Fibroblast of lung (primary cell): ENCODE data around the gene LRRK1. TPM values are rescaled to one million over a fixed set of nuclear protein-coding genes. Genes with fewer than 3 reads are reported as not detected.

ENCODE experiments used
- DNase-seq, 2 donors: peaks; one replicate each; pipeline versions ENCODE4 v3.0.0 to v3.0.0-alpha.2; 2010; ENCODE audit warnings: low read depth in 2 of 2
- H2AFZ ChIP-seq: 2 replicates; pipeline ENCODE4 v1.5.1; 2012; ENCODE audit warnings: low read length, control low read depth, inconsistent platforms
- H3K27ac ChIP-seq: 2 replicates; pipeline ENCODE4 v1.5.1; 2011; ENCODE audit warnings: low read length, control low read depth; ENCODE audit not compliant: insufficient read depth
- H3K27me3 ChIP-seq: 2 replicates; pipeline ENCODE4 v1.5.1; 2011; ENCODE audit warnings: mild to moderate bottlenecking, low read length; ENCODE audit not compliant: control insufficient read depth, insufficient read depth
- H3K36me3 ChIP-seq: 2 replicates; pipeline ENCODE4 v1.5.1; 2011; ENCODE audit warnings: low read length; ENCODE audit not compliant: control insufficient read depth, insufficient read depth
- H3K4me1 ChIP-seq: 2 replicates; pipeline ENCODE4 v1.5.1; 2011; ENCODE audit warnings: low read length; ENCODE audit not compliant: control insufficient read depth, insufficient read depth; ENCODE audit errors: extremely low read depth
- H3K4me2 ChIP-seq: 2 replicates; pipeline ENCODE4 v1.5.1; 2011; ENCODE audit warnings: low read length, control low read depth; ENCODE audit not compliant: insufficient read depth; ENCODE audit errors: extremely low read depth
- H3K4me3 ChIP-seq, 4 experiments: fragments of 200-600 bp in 1 of 4; sonication (generic) in 1 of 4; replicated peaks in 1 of 4; 2 replicates each; pipeline ENCODE4 v1.5.1; 2011 to 2016; ENCODE audit warnings: low read length in 4 of 4, low read depth in 3 of 4, mild to moderate bottlenecking in 3 of 4, control low read depth in 2 of 4, inconsistent platforms in 1 of 4, mixed read lengths in 1 of 4; ENCODE audit not compliant: insufficient read depth in 1 of 4; ENCODE audit errors: control extremely low read depth in 1 of 4
- H3K79me2 ChIP-seq: 2 replicates; pipeline ENCODE4 v1.5.1; 2012; ENCODE audit warnings: mild to moderate bottlenecking, low read length, inconsistent platforms; ENCODE audit not compliant: control insufficient read depth, insufficient read depth
- H3K9ac ChIP-seq: 2 replicates; pipeline ENCODE4 v1.5.1; 2011; ENCODE audit warnings: mild to moderate bottlenecking, low read length, control low read depth; ENCODE audit not compliant: insufficient read depth
- H3K9me3 ChIP-seq: 2 replicates; pipeline ENCODE4 v1.5.1; 2012; ENCODE audit warnings: low read depth, low read length; ENCODE audit not compliant: control insufficient read depth, insufficient read depth
- H4K20me1 ChIP-seq: 2 replicates; pipeline ENCODE4 v1.5.1; 2011; ENCODE audit warnings: low read length; ENCODE audit not compliant: control insufficient read depth, insufficient read depth; ENCODE audit errors: extremely low read depth
- EZH2 ChIP-seq: IDR thresholded peaks from 2 replicates; pipeline ENCODE4 v1.5.1; 2012; ENCODE audit warnings: low read length, control low read depth, mild to moderate bottlenecking; ENCODE audit errors: missing control alignments
- polyA plus RNA-seq, 2 donors: library from polyadenylated mRNA; depleted of rRNA in 1 of 2; stranded (reverse) in 1 of 2; unstranded in 1 of 2; fragments of >200 nt; gene quantifications; 2 replicates each; pipeline ENCODE4 v1.2.1, GENCODE V29; 2011 to 2012; ENCODE audit warnings: missing spikeins in 1 of 2
- total RNA-seq: library from RNA; depleted of rRNA; stranded (reverse); fragments of >200 nt; gene quantifications from 2 replicates; pipeline ENCODE4 v1.2.1, GENCODE V29; 2014
- TF ChIP-seq, protein P1 (sequence below), 2 donors: IDR thresholded peaks in 1 of 2; conservative IDR thresholded peaks in 1 of 2; 1 replicate in 1 of 2; 2 replicates in 1 of 2; pipeline ENCODE4 v1.5.1; 2011 to 2012; ENCODE audit warnings: low read length in 2 of 2, control low read depth in 1 of 2, inconsistent platforms in 1 of 2, low read depth in 1 of 2, mild to moderate bottlenecking in 1 of 2

Gene LRRK1
- total and polyA plus RNA-seq, 2 donors (not counting 1 experiment from before 2014, with no cell fraction given), result 3.8 to 12.2 TPM

GRCh38 chr15:101047301-101047781 is 128.2 kb downstream of the LRRK1 start:
- H3K27me3 ChIP-seq, result no peaks in the 10 kb centered on the region
- no peaks in the 10 kb centered on the region for H3K9me3 ChIP-seq
- DNase-seq, result peak in 1 of 2 donors; percentile 51
- H3K79me2 ChIP-seq, result no peaks in the 10 kb centered on the region
- peaks cover 4% of the 10 kb centered on the region for H3K4me1 ChIP-seq
- H4K20me1 ChIP-seq, result no peaks in the 10 kb centered on the region
- H3K4me2 ChIP-seq, result no peak overlapping the region
- H3K36me3 ChIP-seq, result no peaks in the 10 kb centered on the region
- TF ChIP-seq, protein P1, sequence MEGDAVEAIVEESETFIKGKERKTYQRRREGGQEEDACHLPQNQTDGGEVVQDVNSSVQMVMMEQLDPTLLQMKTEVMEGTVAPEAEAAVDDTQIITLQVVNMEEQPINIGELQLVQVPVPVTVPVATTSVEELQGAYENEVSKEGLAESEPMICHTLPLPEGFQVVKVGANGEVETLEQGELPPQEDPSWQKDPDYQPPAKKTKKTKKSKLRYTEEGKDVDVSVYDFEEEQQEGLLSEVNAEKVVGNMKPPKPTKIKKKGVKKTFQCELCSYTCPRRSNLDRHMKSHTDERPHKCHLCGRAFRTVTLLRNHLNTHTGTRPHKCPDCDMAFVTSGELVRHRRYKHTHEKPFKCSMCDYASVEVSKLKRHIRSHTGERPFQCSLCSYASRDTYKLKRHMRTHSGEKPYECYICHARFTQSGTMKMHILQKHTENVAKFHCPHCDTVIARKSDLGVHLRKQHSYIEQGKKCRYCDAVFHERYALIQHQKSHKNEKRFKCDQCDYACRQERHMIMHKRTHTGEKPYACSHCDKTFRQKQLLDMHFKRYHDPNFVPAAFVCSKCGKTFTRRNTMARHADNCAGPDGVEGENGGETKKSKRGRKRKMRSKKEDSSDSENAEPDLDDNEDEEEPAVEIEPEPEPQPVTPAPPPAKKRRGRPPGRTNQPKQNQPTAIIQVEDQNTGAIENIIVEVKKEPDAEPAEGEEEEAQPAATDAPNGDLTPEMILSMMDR (conservative IDR thresholded peaks at IDR 0.05 in 1 of 2, IDR thresholded peaks at IDR 0.05 in 1 of 2; ENCODE audit: low read depth in 1 of 2, low read length in 2 of 2), result no peak
- TF ChIP-seq EZH2, result no peak
- no peak overlapping the region for H2AFZ ChIP-seq
- no peak overlapping the region for H3K27ac ChIP-seq
- no peak overlapping the region for H3K9ac ChIP-seq
- H3K4me3 ChIP-seq, result no peak overlapping the region

DNA sequence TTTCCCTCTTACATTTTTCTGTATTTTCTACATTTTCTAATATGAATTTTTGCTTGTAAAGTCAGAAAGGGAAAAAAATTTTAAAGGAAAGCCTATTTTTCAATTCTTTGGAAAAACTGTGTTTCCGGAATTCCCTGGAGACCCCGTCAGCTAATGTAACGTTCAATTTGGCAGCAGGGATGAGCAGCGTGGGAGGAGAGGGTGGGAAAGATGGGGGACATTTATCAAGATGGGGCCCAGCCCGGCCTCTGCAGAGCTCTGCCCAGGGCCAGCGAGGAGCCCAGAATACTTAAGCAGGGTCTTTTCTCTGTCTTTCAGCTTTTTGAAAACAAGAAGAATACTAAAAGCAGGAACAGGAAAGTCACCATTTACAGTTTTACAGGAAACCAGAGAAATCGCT is 129.0 kb downstream of the LRRK1 start:
- H3K79me2 ChIP-seq, result no peaks in the 10 kb centered on the region
- H4K20me1 ChIP-seq, result no peaks in the 10 kb centered on the region
- H3K9ac ChIP-seq, result no peak overlapping the region
- peaks cover 4% of the 10 kb centered on the region for H3K4me1 ChIP-seq
- TF ChIP-seq, protein P1 (conservative IDR thresholded peaks at IDR 0.05 in 1 of 2, IDR thresholded peaks at IDR 0.05 in 1 of 2; ENCODE audit: low read depth in 1 of 2, low read length in 2 of 2), result no peak
- H3K36me3 ChIP-seq, result peaks cover under 1% of the 10 kb centered on the region
- no peak overlapping the region for H3K27ac ChIP-seq
- no peak overlapping the region for H3K4me2 ChIP-seq
- no peaks in the 10 kb centered on the region for H3K9me3 ChIP-seq
- no peak overlapping the region for H3K4me3 ChIP-seq
- H3K27me3 ChIP-seq, result no peaks in the 10 kb centered on the region
- DNase-seq, result no peak
- no peak overlapping the region for H2AFZ ChIP-seq

DNA sequence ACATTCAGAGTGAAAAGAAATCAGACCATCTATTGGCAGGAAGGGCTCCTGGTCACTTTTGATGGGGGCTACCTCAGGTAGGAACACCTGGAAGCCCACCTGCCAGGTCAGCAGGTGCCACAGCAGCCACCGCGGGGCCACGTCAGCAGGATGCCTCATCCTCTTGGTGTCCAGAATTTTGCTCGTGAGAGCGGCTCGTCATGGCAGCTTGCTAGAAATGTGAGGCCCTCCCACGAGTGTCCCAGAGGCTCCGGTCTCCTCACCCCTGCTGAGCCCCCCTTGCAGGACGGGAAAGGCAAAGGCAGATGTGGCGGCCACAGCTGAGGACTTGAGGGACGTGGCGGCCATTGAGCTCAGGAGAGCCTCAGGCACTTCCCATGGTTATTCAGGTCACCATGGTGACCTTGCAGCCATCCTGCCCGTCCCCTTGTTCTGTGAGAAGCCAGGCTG is 129.4 kb downstream of the LRRK1 start:
- H3K27ac ChIP-seq, result no peak overlapping the region
- no peak for TF ChIP-seq EZH2
- TF ChIP-seq, protein P1 (conservative IDR thresholded peaks at IDR 0.05 in 1 of 2, IDR thresholded peaks at IDR 0.05 in 1 of 2; ENCODE audit: low read depth in 1 of 2, low read length in 2 of 2), result no peak
- H3K27me3 ChIP-seq, result no peaks in the 10 kb centered on the region
- no peaks in the 10 kb centered on the region for H3K79me2 ChIP-seq
- peaks cover 4% of the 10 kb centered on the region for H3K4me1 ChIP-seq
- no peaks in the 10 kb centered on the region for H4K20me1 ChIP-seq
- H3K9me3 ChIP-seq, result no peaks in the 10 kb centered on the region
- no peak overlapping the region for H3K9ac ChIP-seq
- no peak overlapping the region for H2AFZ ChIP-seq
- H3K36me3 ChIP-seq, result peaks cover 2% of the 10 kb centered on the region
- no peak for DNase-seq
- H3K4me3 ChIP-seq, result no peak overlapping the region
- H3K4me2 ChIP-seq, result no peak overlapping the region
